ENCODE measurements around the gene CCDC183.

CCDC183 gene

DNA sequence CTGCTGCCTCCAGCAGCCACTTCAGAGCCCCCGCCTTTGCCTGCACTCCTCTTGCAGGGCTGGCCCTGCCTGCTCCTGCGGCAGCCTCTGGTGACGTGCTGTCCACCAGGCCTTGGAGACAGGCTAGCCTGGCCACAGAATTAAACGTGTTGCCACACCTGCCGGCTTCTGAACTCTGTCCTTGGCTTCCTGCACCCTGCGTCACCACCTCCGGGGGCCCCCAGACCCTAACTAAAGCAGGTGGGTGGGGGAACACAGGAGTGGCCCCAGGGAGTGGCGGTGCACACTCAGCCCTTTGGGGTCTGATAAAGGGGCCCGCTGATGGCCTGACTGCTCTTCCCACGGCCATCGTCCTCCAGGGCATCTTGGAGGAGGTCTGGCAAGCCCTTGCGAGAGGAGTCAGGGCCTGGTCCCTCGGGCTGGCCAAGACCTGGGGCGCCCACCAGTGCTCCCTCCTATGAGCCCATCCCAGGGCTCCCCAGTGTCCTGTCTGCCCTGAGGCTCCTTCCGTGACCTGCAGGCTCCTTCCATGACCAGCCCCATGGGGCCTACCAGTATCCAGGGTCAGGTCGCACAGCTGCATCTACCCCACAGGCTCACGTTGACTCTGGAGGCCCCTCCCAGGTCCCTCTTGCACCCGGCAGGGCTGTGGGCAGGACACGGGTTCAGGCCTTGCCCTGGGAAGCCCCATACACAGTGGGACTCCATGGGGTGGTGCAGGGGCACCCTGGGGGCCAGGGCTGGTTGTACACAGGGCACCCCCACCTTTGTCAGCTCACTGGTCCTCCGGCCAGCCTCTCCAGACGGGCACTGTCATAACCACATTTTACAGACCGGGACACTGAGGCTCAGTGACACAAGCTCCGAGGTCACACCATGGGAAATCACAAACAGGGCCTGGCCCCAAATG is 55.0 kb downstream of the CCDC183 start:
- Histone ChIP-seq H4K20me1 (ENCODE audit: insufficient read depth, low read length, poor library complexity, severe bottlenecking) (peaks cover 22% of the 10 kb centered on the region), H3F3A (ENCODE audit: low read depth) (no peaks in the 10 kb centered on the region), H3K36me3 (ENCODE audit: insufficient read depth, low read length) (peaks cover 13% of the 10 kb centered on the region; the same call in 1 of the 2 replicates), H3K4me3 (ENCODE audit: low read length, poor library complexity, severe bottlenecking) (no peak overlapping the region), H3K27me3 (ENCODE audit: insufficient read depth, low read length, poor library complexity, severe bottlenecking) (no peaks in the 10 kb centered on the region), H3K79me2 (ENCODE audit: insufficient read depth, low read length) (peaks cover 15% of the 10 kb centered on the region; the same call in 1 of the 2 replicates), H3K4me2 (ENCODE audit: low read depth, low read length, poor library complexity, severe bottlenecking) (no peak overlapping the region), H3K4me1 (ENCODE audit: insufficient read depth, low read length, poor library complexity, severe bottlenecking) (peaks cover 7% of the 10 kb centered on the region), H2AFZ (ENCODE audit: low read length) (no peak overlapping the region), H3K9ac (ENCODE audit: low read depth, low read length, poor library complexity, severe bottlenecking) (no peak overlapping the region), H3K9me2 (replicated peaks; ENCODE audit: low read depth, low read length) (no peaks in the 10 kb centered on the region), H3K9me3 (ENCODE audit: insufficient read depth, low read depth, low read length) (no peaks in the 10 kb centered on the region)
- TF ChIP-seq EZH2phosphoT487 (IDR thresholded peaks at IDR 0.05; ENCODE audit: borderline replicate concordance), result no peak
- no peak for TF ChIP-seq CTCF (conservative IDR thresholded peaks at IDR 0.05; ENCODE audit: low read length)

DNA sequence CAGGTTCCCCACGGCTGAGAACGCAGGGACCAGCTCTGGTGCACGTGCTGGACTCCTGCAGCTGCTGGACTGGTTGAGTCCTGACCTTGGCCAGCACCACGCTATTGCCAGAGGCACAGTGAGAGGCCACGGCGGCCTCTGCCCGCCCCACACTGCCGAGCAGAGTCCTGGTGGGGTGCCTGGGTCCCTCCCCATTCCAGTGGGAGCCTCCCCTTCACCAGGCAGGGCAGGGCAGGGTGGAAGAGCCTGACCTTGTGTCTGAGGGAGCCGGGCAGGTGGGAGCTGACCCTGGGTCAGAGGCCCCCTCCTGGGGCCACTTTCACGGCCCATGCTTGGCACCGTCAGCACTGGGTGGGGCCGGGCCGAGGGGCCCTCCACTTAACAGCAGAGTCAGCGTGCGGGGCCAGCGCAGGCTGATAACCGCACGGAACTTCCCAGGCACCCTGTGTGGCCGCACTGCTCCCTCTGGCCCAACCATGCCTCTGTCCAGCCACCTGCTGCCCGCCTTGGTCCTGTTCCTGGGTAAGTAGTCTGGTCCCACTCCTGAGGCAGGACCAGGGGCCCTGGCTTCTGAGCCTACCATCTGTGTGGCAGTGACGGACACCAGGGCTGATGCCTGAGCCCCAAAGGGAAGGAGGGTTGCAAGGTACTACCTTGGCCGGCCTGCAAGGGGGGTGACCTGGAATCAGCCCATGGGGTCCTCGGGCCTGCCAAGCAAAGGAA is 56.0 kb downstream of the CCDC183 start, which contains the start of gene MAMDC4:
MAMDC4 (plus strand) TSS at position 406 of the 723 bp plus-strand sequence; CDS start at position 477, 71 bp downstream.
- H3K4me2 ChIP-seq (ENCODE audit: low read depth, low read length, poor library complexity, severe bottlenecking), result no peak within 1 kb of the TSS
- peaks cover 13% of the 10 kb centered on the region; the same call in 1 of the 2 replicates for H3K36me3 ChIP-seq (ENCODE audit: insufficient read depth, low read length)
- no peak within 1 kb of the TSS for H3K4me3 ChIP-seq (ENCODE audit: low read length, poor library complexity, severe bottlenecking)

More for the DNA sequence above, 56.0 kb downstream of the CCDC183 start, which contains the start of gene MAMDC4:
- Histone ChIP-seq H3K27me3 (ENCODE audit: insufficient read depth, low read length, poor library complexity, severe bottlenecking) (no peaks in the 10 kb centered on the region), H3K9ac (ENCODE audit: low read depth, low read length, poor library complexity, severe bottlenecking) (no peak within 1 kb of the TSS), H3K4me1 (ENCODE audit: insufficient read depth, low read length, poor library complexity, severe bottlenecking) (peaks cover 7% of the 10 kb centered on the region), H2AFZ (ENCODE audit: low read length) (no peak within 1 kb of the TSS), H3F3A (ENCODE audit: low read depth) (no peaks in the 10 kb centered on the region), H3K9me3 (ENCODE audit: insufficient read depth, low read depth, low read length) (no peaks in the 10 kb centered on the region), H4K20me1 (ENCODE audit: insufficient read depth, low read length, poor library complexity, severe bottlenecking) (peaks cover 21% of the 10 kb centered on the region), H3K79me2 (ENCODE audit: insufficient read depth, low read length) (peaks cover 15% of the 10 kb centered on the region; the same call in 1 of the 2 replicates), H3K9me2 (replicated peaks; ENCODE audit: low read depth, low read length) (no peaks in the 10 kb centered on the region)
- no peak for TF ChIP-seq CTCF (conservative IDR thresholded peaks at IDR 0.05; ENCODE audit: low read length)
- TF ChIP-seq EZH2phosphoT487 (IDR thresholded peaks at IDR 0.05; ENCODE audit: borderline replicate concordance), result no peak
